Sigmoid colon (tissue), 7 donors: ENCODE results near the gene LUC7L2. TPM values are rescaled to one million over a fixed set of nuclear protein-coding genes. Genes with fewer than 3 reads are reported as not detected.

ENCODE experiments used
- DNase-seq: peaks from one replicate; pipeline ENCODE4 v3.0.0-alpha.2; 2019
- H3K27ac ChIP-seq, 4 donors: fragments of 200-600 bp; sonication (generic); one replicate each; pipeline ENCODE4 v1.5.1; 2016 to 2019; ENCODE audit warnings: mild to moderate bottlenecking in 1 of 4
- H3K27me3 ChIP-seq, 3 donors: fragments of 200-600 bp; sonication (generic); one replicate each; pipeline ENCODE4 v1.5.1; 2019; ENCODE audit warnings: mild to moderate bottlenecking in 1 of 3
- H3K36me3 ChIP-seq, 4 donors: fragments of 200-600 bp; sonication (generic); one replicate each; pipeline ENCODE4 v1.5.1; 2016 to 2019
- H3K4me1 ChIP-seq, 4 donors: fragments of 200-600 bp; sonication (generic); one replicate each; pipeline ENCODE4 v1.5.1; 2017 to 2019
- H3K4me3 ChIP-seq, 4 donors: fragments of 200-600 bp; sonication (generic); one replicate each; pipeline ENCODE4 v1.5.1; 2017 to 2019; ENCODE audit warnings: mild to moderate bottlenecking in 2 of 4, moderate library complexity in 1 of 4
- H3K9me3 ChIP-seq, 4 donors: fragments of 200-600 bp in 3 of 4; sonication (generic) in 3 of 4; one replicate each; pipeline versions ENCODE4 v1.5.1 to v1.6.1; 2013 to 2019
- CTCF ChIP-seq, 4 experiments: fragments of 450-650 bp in 3 of 4; fragments of 200-600 bp in 1 of 4; IDR thresholded peaks; one replicate each; pipeline ENCODE4 v1.5.1; 2016 to 2019; ENCODE audit warnings: antibody characterized with exemption in 4 of 4, mild to moderate bottlenecking in 3 of 4, moderate library complexity in 2 of 4
- EP300 ChIP-seq, 4 donors: sonication (generic); formaldehyde crosslinking; IDR thresholded peaks; one replicate each; pipeline ENCODE4 v1.6.1; 2017; ENCODE audit warnings: antibody characterized with exemption in 4 of 4
- POLR2A ChIP-seq, 2 donors: fragments of 450-650 bp; IDR thresholded peaks; one replicate each; pipeline ENCODE4 v1.6.1; 2016; ENCODE audit warnings: antibody characterized with exemption in 2 of 2, mild to moderate bottlenecking in 2 of 2, moderate library complexity in 2 of 2
- POLR2AphosphoS5 ChIP-seq, 4 donors: sonication (generic); formaldehyde crosslinking; IDR thresholded peaks; one replicate each; pipeline ENCODE4 v1.6.1; 2017; ENCODE audit warnings: antibody characterized with exemption in 4 of 4
- WGBS, 2 donors: extraction: QIAGEN DNeasy Blood & Tissue Kit; methylation state at CpG; one replicate each; pipeline ENCODE4 v1.1.7; 2013; 5-methylcytosine and 5-hydroxymethylcytosine counted together
- intact Hi-C: fragments of 100-400 bp; cut with DNase I; formaldehyde crosslinking; loops from one replicate; pipeline ENCODE4 v1.15.1; 2023
- polyA plus RNA-seq, 3 donors: library from polyadenylated mRNA; stranded (reverse); fragments of 200-250 nt; gene quantifications; one replicate each; pipeline ENCODE4 v1.2.3, GENCODE V29; 2013
- total RNA-seq, 4 donors: library from RNA; depleted of rRNA; stranded (reverse); fragments of >200 nt; gene quantifications; one replicate each; pipeline ENCODE4 v1.1.0, GENCODE V29; 2016
- donor health status: healthy with polysubstance abuse.
- donor health status: Bipolar disorder and iron deficiency.
- donor health status: healthy.

The LUC7L2 gene
- total and polyA plus RNA-seq, 7 donors: 23.8 to 79.1 (median 67.1) TPM

GRCh38 chr7:139430443-139430842 lies 70.7 kb downstream of the LUC7L2 start:
- Histone ChIP-seq H3K27me3 (no peaks in the 10 kb centered on the region), H3K36me3 (peaks cover 0 to 12% (median 3%) of the 10 kb centered on the region in 4 donors), H3K27ac (no peak overlapping the region), H3K4me1 (peaks cover 0 to 20% (median 14%) of the 10 kb centered on the region in 4 donors), H3K4me3 (no peak overlapping the region), H3K9me3 (no peaks in the 10 kb centered on the region)
- intact Hi-C loops: no loop called here
- TF ChIP-seq CTCF (IDR thresholded peaks at IDR 0.05) (no peak), POLR2A (IDR thresholded peaks at IDR 0.05) (no peak), POLR2AphosphoS5 (IDR thresholded peaks at IDR 0.05) (no peak), EP300 (IDR thresholded peaks at IDR 0.05) (no peak)
- WGBS, 2 donors: 96% methylated on average over 4 of the region's 4 CpGs
- DNase-seq: no peak

GRCh38 chr7:139431010-139431409 lies 71.3 kb downstream of the LUC7L2 start:
- peaks cover 0 to 12% (median 3%) of the 10 kb centered on the region in 4 donors for H3K36me3 ChIP-seq
- no peaks in the 10 kb centered on the region for H3K27me3 ChIP-seq
- H3K4me3 ChIP-seq: no peak overlapping the region
- WGBS, 2 donors: 21 to 76% methylated on average over 2 of the region's 2 CpGs
- no peaks in the 10 kb centered on the region for H3K9me3 ChIP-seq
- intact Hi-C loops: no loop called here
- DNase-seq: no peak
- no peak for TF ChIP-seq CTCF (IDR thresholded peaks at IDR 0.05)
- no peak for TF ChIP-seq EP300 (IDR thresholded peaks at IDR 0.05)
- no peak for TF ChIP-seq POLR2AphosphoS5 (IDR thresholded peaks at IDR 0.05)
- TF ChIP-seq POLR2A (IDR thresholded peaks at IDR 0.05): no peak
- peaks cover 0 to 20% (median 14%) of the 10 kb centered on the region in 4 donors for H3K4me1 ChIP-seq
- no peak overlapping the region for H3K27ac ChIP-seq

GRCh38 chr7:139431459-139431858 lies 71.8 kb downstream of the LUC7L2 start:
- no peak for TF ChIP-seq EP300 (IDR thresholded peaks at IDR 0.05)
- TF ChIP-seq CTCF (IDR thresholded peaks at IDR 0.05): no peak
- no peak for TF ChIP-seq POLR2AphosphoS5 (IDR thresholded peaks at IDR 0.05)
- no peak for TF ChIP-seq POLR2A (IDR thresholded peaks at IDR 0.05)
- H3K27ac ChIP-seq: no peak overlapping the region
- peaks cover 0 to 12% (median 3%) of the 10 kb centered on the region in 4 donors for H3K36me3 ChIP-seq
- DNase-seq: no peak
- intact Hi-C loops: no loop called here
- H3K27me3 ChIP-seq: no peaks in the 10 kb centered on the region
- H3K4me1 ChIP-seq: peaks cover 0 to 20% (median 14%) of the 10 kb centered on the region in 4 donors
- WGBS, 2 donors: 98% methylated on average over 3 of the region's 3 CpGs
- no peak overlapping the region for H3K4me3 ChIP-seq
- H3K9me3 ChIP-seq: no peaks in the 10 kb centered on the region

- no peak overlapping the region for H3K27ac ChIP-seq
- H3K4me3 ChIP-seq: no peak overlapping the region
- intact Hi-C loops: no loop called here
- no peaks in the 10 kb centered on the region for H3K36me3 ChIP-seq
- no peak for DNase-seq
- WGBS, 2 donors: 97% methylated on average over 9 of the region's 9 CpGs
- H3K27me3 ChIP-seq: no peaks in the 10 kb centered on the region
- H3K4me1 ChIP-seq: peaks cover 0 to 15% (median 14%) of the 10 kb centered on the region in 4 donors
- H3K9me3 ChIP-seq: no peaks in the 10 kb centered on the region
- TF ChIP-seq POLR2A (IDR thresholded peaks at IDR 0.05) (no peak), EP300 (IDR thresholded peaks at IDR 0.05) (no peak), POLR2AphosphoS5 (IDR thresholded peaks at IDR 0.05) (no peak), CTCF (IDR thresholded peaks at IDR 0.05) (no peak)
These were observed 77.1 kb downstream of the LUC7L2 start for GRCh38 chr7:139436806-139437205.

GRCh38 chr7:139439375-139439774 lies 79.7 kb downstream of the LUC7L2 start:
- DNase-seq: no peak
- H3K4me1 ChIP-seq: peaks cover 0 to 7% (median 6%) of the 10 kb centered on the region in 4 donors
- 87 to 90% methylated on average over 7 of the region's 7 CpGs for WGBS, 2 donors
- TF ChIP-seq CTCF (IDR thresholded peaks at IDR 0.05) (no peak), POLR2AphosphoS5 (IDR thresholded peaks at IDR 0.05) (no peak), EP300 (IDR thresholded peaks at IDR 0.05) (no peak), POLR2A (IDR thresholded peaks at IDR 0.05) (no peak)
- no peak overlapping the region for H3K27ac ChIP-seq
- no peaks in the 10 kb centered on the region for H3K36me3 ChIP-seq
- no peak overlapping the region for H3K4me3 ChIP-seq
- no peaks in the 10 kb centered on the region for H3K9me3 ChIP-seq
- H3K27me3 ChIP-seq: no peaks in the 10 kb centered on the region
- intact Hi-C loops: no loop called here
